GM12891 (cell line): Measurements from ENCODE around the gene TK2.

Experiments used
- DNase-seq: peaks from one replicate; pipeline ENCODE4 v3.0.0; 2011; ENCODE audit warnings: low spot score; ENCODE audit not compliant: insufficient read length
- FAIRE-seq: peaks from 2 replicates; lab custom pipeline; 2011; peaks lifted over from hg19 to GRCh38; lab: Jason Lieb, UNC
- PAX5 ChIP-seq: IDR thresholded peaks from 2 replicates; pipeline ENCODE4 v1.6.1; 2011; ENCODE audit warnings: low read length, moderate library complexity, mild to moderate bottlenecking; ENCODE audit not compliant: insufficient read depth, severe bottlenecking
- POLR2A ChIP-seq: IDR thresholded peaks from 2 replicates; pipeline ENCODE4 v1.6.1; 2011; ENCODE audit warnings: low read depth, low read length, control low read depth
- POLR2AphosphoS5 ChIP-seq: IDR thresholded peaks from 2 replicates; pipeline ENCODE4 v1.6.1; 2011; ENCODE audit warnings: low read depth, low read length, control low read depth
- POU2F2 ChIP-seq: IDR thresholded peaks from 2 replicates; pipeline ENCODE4 v1.6.1; 2011; ENCODE audit warnings: low read depth, mild to moderate bottlenecking, control low read depth, low read length, moderate library complexity
- SPI1 ChIP-seq: IDR thresholded peaks from 2 replicates; pipeline ENCODE4 v1.6.1; 2011; ENCODE audit warnings: low read depth, low read length, control low read depth
- TAF1 ChIP-seq: IDR thresholded peaks from 2 replicates; pipeline ENCODE4 v1.6.1; 2011; ENCODE audit warnings: low read depth, low read length, control low read depth

Gene TK2

GRCh38 chr16:66539623-66540469 is 10.1 kb downstream of the TK2 start:
- FAIRE-seq (peak; percentile 97), DNase-seq (no peak)
- TF ChIP-seq PAX5 (peak; percentile 80), SPI1 (no peak)

GRCh38 chr16:66538910-66539309 is 11.0 kb downstream of the TK2 start:
- DNase-seq = no peak
- TF ChIP-seq POU2F2 (no peak), POLR2AphosphoS5 (no peak), SPI1 (no peak), POLR2A (no peak), PAX5 (no peak), TAF1 (no peak)
- FAIRE-seq = peak; percentile 38

- TF ChIP-seq POLR2AphosphoS5 (no peak), TAF1 (no peak), SPI1 (no peak), PAX5 (no peak), POU2F2 (no peak), POLR2A (no peak)
Observed at GRCh38 chr16:66537236-66537635, 12.7 kb downstream of the TK2 start.

GRCh38 chr16:66536525-66536924 is 13.4 kb downstream of the TK2 start:
- FAIRE-seq (no peak), DNase-seq (no peak)
- TF ChIP-seq POLR2AphosphoS5 (no peak), POLR2A (no peak), PAX5 (no peak), SPI1 (no peak), TAF1 (no peak), POU2F2 (no peak)

More at GRCh38 chr16:66537236-66537635, 12.7 kb downstream of the TK2 start:
- FAIRE-seq = peak; percentile 45
- no peak for DNase-seq

- DNase-seq (no peak), FAIRE-seq (peak; percentile 45)
- TF ChIP-seq POLR2A = no peak
- no peak for TF ChIP-seq PAX5
- TF ChIP-seq TAF1 = no peak
- no peak for TF ChIP-seq POU2F2
- no peak for TF ChIP-seq SPI1
- TF ChIP-seq POLR2AphosphoS5 = no peak
Observed at GRCh38 chr16:66534376-66534799, 15.5 kb downstream of the TK2 start.

GRCh38 chr16:66529475-66529874 is 20.4 kb downstream of the TK2 start:
- FAIRE-seq = no peak

GRCh38 chr16:66528294-66528693 is 21.6 kb downstream of the TK2 start:
- no peak for FAIRE-seq
- TF ChIP-seq PAX5 (no peak), POU2F2 (no peak), POLR2AphosphoS5 (no peak), SPI1 (no peak), POLR2A (no peak), TAF1 (no peak)
- DNase-seq = no peak

More at GRCh38 chr16:66529475-66529874, 20.4 kb downstream of the TK2 start:
- TF ChIP-seq POU2F2 = no peak
- DNase-seq = no peak

GRCh38 chr16:66525396-66526180 is 24.3 kb downstream of the TK2 start:
- DNase-seq (no peak), FAIRE-seq (no peak)
- TF ChIP-seq POLR2A = no peak
- no peak for TF ChIP-seq SPI1
- no peak for TF ChIP-seq POLR2AphosphoS5
- no peak for TF ChIP-seq PAX5
- TF ChIP-seq POU2F2 = no peak
- TF ChIP-seq TAF1 = no peak

- peak; percentile 44 for DNase-seq
- FAIRE-seq = peak; percentile 97
- TF ChIP-seq TAF1 (no peak), SPI1 (peak; percentile 99)
Observed at GRCh38 chr16:66524601-66525164, 25.2 kb downstream of the TK2 start.
